K562 (cell line): Measurements from ENCODE around the gene NUP43. TPM values are rescaled to one million over a fixed set of nuclear protein-coding genes. Genes with fewer than 3 reads are reported as not detected.

Source experiments
- ARID1B ChIP-seq: fragments of 450-650 bp; IDR thresholded peaks from 2 replicates; pipeline ENCODE4 v1.6.1; 2016; ENCODE audit warnings: antibody characterized with exemption, mild to moderate bottlenecking, inconsistent platforms
- CBX3 ChIP-seq, 2 experiments: IDR thresholded peaks; 1 replicate in 1 of 2; 2 replicates in 1 of 2; pipeline ENCODE4 v1.6.1; 2012; ENCODE audit warnings: inconsistent platforms in 2 of 2, low read length in 2 of 2, borderline replicate concordance in 1 of 2, control low read depth in 1 of 2
- CHD2 ChIP-seq: IDR thresholded peaks from 2 replicates; pipeline ENCODE4 v1.6.1; 2011; ENCODE audit warnings: low read depth, low read length
- CREM ChIP-seq: IDR thresholded peaks from 2 replicates; pipeline ENCODE4 v1.6.1; 2014; ENCODE audit warnings: antibody characterized with exemption, low read depth
- E2F3 ChIP-seq: fragments of 250-450 bp; sonication (Bioruptor Pico); IDR thresholded peaks from 2 replicates; pipeline ENCODE4 v1.4.0; 2020; ENCODE audit warnings: mild to moderate bottlenecking
- KDM5B ChIP-seq: fragments of 200-600 bp; sonication (generic); IDR thresholded peaks from 2 replicates; pipeline ENCODE4 v1.6.1; 2012; ENCODE audit warnings: low read depth, mild to moderate bottlenecking, moderate library complexity, low read length, control low read depth, inconsistent platforms; ENCODE audit not compliant: insufficient replicate concordance
- MTA3 ChIP-seq: fragments of 450-650 bp; formaldehyde crosslinking; IDR thresholded peaks from 2 replicates; pipeline ENCODE4 v1.6.1; 2017; ENCODE audit warnings: mild to moderate bottlenecking, borderline replicate concordance
- NEUROD1 ChIP-seq: fragments of 150-350 bp; IDR thresholded peaks from 2 replicates; pipeline ENCODE4 v1.6.1; 2014; ENCODE audit warnings: borderline replicate concordance, low read length, low read depth; ENCODE audit not compliant: partially characterized antibody
- SIN3A ChIP-seq, 2 experiments: fragments of 150-350 bp in 1 of 2; IDR thresholded peaks; 2 replicates each; pipeline ENCODE4 v1.6.1; 2011 to 2016; ENCODE audit warnings: borderline replicate concordance in 2 of 2, low read depth in 2 of 2, low read length in 2 of 2, mild to moderate bottlenecking in 2 of 2, moderate library complexity in 2 of 2; ENCODE audit not compliant: control insufficient read depth in 1 of 2
- TBP ChIP-seq: optimal IDR thresholded peaks from 2 replicates; pipeline ENCODE3; 2011; ENCODE audit warnings: low read depth, low read length, improper control_type of control experiment
- ZNF175 ChIP-seq: fragments of 200-800 bp; sonication (Bioruptor generic); IDR thresholded peaks from 2 replicates; pipeline ENCODE4 v1.6.1; 2016; ENCODE audit warnings: low read depth, mild to moderate bottlenecking, missing genetic modification characterization, missing compliant biosample characterization
- polyA plus RNA-seq, 8 experiments: library from polyadenylated mRNA; depleted of rRNA in 4 of 8; stranded (reverse) in 5 of 8; unstranded in 3 of 8; fragments of >200 nt; fragmentation: Nextera tagmentation in 2 of 8; fragmentation: Illumina TruSeq in 1 of 8; extraction: Ambion mirVana in 2 of 8; extraction: Trizol in 1 of 8; gene quantifications; 2 replicates each; pipeline versions ENCODE4 v1.2.1 to v1.2.3, GENCODE V29; 2011 to 2014; ENCODE audit warnings: inconsistent platforms in 1 of 8, missing spikeins in 1 of 8
- total RNA-seq, 7 experiments: library from RNA; depleted of rRNA in 6 of 7; stranded (reverse); fragments of >200 nt in 6 of 7; fragmentation: Illumina TruSeq in 2 of 7; extraction: Trizol in 2 of 7; gene quantifications; 2 replicates each; pipeline versions ENCODE4 v1.2.1 to v1.2.3, GENCODE V29; 2011 to 2021; ENCODE audit warnings: low replicate concordance in 1 of 7
- TF ChIP-seq, protein P1 (sequence below): fragments of 250-450 bp; sonication (Bioruptor Pico); IDR thresholded peaks from 2 replicates; pipeline ENCODE4 v1.9.0; 2021; ENCODE audit warnings: mild to moderate bottlenecking, inconsistent platforms
- TF ChIP-seq, protein P2 (sequence below): fragments of 450-650 bp; formaldehyde crosslinking; IDR thresholded peaks from 2 replicates; pipeline ENCODE4 v1.4.0; 2022; ENCODE audit warnings: missing genetic modification characterization
- TF ChIP-seq, protein P3 (sequence below): fragments of 450-650 bp; conservative IDR thresholded peaks from 2 replicates; pipeline ENCODE4 v1.6.1; 2016; ENCODE audit warnings: missing genetic modification characterization, low read depth, mild to moderate bottlenecking, control low read depth, missing compliant biosample characterization
- TF ChIP-seq, protein P4 (sequence below): fragments of 450-650 bp; formaldehyde crosslinking; IDR thresholded peaks from 2 replicates; pipeline ENCODE4 v1.4.0; 2020; ENCODE audit warnings: mild to moderate bottlenecking, moderate library complexity
- TF ChIP-seq, protein P5 (sequence below), 2 experiments: IDR thresholded peaks; 2 replicates each; pipeline ENCODE4 v1.6.1; 2011; ENCODE audit warnings: borderline replicate concordance in 1 of 2, control low read depth in 1 of 2, low read depth in 1 of 2, low read length in 1 of 2, mild to moderate bottlenecking in 1 of 2, mixed read lengths in 1 of 2, moderate library complexity in 1 of 2; ENCODE audit not compliant: insufficient read depth in 1 of 2, insufficient read length in 1 of 2, poor library complexity in 1 of 2, severe bottlenecking in 1 of 2; ENCODE audit errors: extremely low read depth in 1 of 2

NUP43 gene
- total and polyA plus RNA-seq, 9 of the 15 experiments (the other 6 are each of a cell fraction or from before 2014, with no cell fraction given) = 28.9 to 136 (median 67.4) TPM

DNA sequence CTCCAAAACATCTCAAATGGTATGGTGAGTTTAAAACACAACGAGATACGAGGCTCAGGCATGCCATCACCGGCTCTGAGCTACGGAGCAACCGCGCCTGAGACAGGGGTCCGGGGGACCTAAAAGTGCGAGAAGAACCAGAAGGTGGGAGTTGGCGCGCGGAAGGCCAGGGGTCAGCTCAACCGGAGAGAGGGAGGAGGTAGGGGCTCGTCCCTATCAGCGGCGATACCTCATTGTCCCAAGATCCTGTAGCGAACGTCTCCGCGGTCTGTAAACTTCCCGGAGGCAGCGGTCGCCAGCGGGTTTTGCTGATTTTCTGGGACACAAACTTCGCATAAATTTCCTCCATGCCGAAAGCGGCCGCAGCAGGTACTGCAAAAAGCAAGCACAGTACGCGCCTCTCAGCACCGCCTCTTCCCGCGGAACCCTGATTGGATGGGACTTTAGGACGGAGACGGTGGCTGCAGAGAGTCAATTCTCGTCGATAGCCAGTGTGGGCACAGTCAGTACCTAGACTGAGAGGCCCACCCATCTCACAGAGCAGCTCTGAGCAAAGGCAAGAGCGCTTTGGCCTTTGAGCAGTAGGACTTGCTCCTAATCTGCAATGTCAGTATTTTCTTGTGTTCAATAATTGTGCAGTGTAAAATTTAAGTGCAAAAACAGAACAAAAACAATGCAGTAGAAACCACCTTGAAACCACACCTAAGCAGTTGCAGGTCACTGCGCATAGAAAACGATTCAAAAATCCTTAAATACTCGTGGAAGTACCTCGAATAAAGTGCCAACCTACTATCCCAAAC, at the start of gene NUP43 (continued):
- TF ChIP-seq, protein P1, sequence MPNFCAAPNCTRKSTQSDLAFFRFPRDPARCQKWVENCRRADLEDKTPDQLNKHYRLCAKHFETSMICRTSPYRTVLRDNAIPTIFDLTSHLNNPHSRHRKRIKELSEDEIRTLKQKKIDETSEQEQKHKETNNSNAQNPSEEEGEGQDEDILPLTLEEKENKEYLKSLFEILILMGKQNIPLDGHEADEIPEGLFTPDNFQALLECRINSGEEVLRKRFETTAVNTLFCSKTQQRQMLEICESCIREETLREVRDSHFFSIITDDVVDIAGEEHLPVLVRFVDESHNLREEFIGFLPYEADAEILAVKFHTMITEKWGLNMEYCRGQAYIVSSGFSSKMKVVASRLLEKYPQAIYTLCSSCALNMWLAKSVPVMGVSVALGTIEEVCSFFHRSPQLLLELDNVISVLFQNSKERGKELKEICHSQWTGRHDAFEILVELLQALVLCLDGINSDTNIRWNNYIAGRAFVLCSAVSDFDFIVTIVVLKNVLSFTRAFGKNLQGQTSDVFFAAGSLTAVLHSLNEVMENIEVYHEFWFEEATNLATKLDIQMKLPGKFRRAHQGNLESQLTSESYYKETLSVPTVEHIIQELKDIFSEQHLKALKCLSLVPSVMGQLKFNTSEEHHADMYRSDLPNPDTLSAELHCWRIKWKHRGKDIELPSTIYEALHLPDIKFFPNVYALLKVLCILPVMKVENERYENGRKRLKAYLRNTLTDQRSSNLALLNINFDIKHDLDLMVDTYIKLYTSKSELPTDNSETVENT (CRISPR knock-in tag) = peak; percentile 50; the same call in 1 of the 2 replicates
- TF ChIP-seq, protein P2, sequence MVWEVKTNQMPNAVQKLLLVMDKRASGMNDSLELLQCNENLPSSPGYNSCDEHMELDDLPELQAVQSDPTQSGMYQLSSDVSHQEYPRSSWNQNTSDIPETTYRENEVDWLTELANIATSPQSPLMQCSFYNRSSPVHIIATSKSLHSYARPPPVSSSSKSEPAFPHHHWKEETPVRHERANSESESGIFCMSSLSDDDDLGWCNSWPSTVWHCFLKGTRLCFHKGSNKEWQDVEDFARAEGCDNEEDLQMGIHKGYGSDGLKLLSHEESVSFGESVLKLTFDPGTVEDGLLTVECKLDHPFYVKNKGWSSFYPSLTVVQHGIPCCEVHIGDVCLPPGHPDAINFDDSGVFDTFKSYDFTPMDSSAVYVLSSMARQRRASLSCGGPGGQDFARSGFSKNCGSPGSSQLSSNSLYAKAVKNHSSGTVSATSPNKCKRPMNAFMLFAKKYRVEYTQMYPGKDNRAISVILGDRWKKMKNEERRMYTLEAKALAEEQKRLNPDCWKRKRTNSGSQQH (CRISPR knock-in tag) = peak; percentile 58; the same call in 1 of the 2 replicates
- TF ChIP-seq, protein P3, sequence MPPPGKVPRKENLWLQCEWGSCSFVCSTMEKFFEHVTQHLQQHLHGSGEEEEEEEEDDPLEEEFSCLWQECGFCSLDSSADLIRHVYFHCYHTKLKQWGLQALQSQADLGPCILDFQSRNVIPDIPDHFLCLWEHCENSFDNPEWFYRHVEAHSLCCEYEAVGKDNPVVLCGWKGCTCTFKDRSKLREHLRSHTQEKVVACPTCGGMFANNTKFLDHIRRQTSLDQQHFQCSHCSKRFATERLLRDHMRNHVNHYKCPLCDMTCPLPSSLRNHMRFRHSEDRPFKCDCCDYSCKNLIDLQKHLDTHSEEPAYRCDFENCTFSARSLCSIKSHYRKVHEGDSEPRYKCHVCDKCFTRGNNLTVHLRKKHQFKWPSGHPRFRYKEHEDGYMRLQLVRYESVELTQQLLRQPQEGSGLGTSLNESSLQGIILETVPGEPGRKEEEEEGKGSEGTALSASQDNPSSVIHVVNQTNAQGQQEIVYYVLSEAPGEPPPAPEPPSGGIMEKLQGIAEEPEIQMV (tag) = 0 out of 2 replicates have a peak, but pooled peaks have one; percentile 13
- peak; percentile 67; the same call in 1 of the 2 replicates for TF ChIP-seq CHD2
- TF ChIP-seq TBP = peak; percentile 58
- TF ChIP-seq E2F3 = peak; percentile 54; the same call in 1 of the 2 replicates
- TF ChIP-seq, protein P4, sequence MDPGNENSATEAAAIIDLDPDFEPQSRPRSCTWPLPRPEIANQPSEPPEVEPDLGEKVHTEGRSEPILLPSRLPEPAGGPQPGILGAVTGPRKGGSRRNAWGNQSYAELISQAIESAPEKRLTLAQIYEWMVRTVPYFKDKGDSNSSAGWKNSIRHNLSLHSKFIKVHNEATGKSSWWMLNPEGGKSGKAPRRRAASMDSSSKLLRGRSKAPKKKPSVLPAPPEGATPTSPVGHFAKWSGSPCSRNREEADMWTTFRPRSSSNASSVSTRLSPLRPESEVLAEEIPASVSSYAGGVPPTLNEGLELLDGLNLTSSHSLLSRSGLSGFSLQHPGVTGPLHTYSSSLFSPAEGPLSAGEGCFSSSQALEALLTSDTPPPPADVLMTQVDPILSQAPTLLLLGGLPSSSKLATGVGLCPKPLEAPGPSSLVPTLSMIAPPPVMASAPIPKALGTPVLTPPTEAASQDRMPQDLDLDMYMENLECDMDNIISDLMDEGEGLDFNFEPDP (CRISPR knock-in tag) = no peak
- no peak for TF ChIP-seq ZNF175 (CRISPR knock-in tag)
- TF ChIP-seq NEUROD1 = peak; percentile 90
- TF ChIP-seq ARID1B = peak; percentile 20; the same call in 1 of the 2 replicates
- TF ChIP-seq, protein P5, sequence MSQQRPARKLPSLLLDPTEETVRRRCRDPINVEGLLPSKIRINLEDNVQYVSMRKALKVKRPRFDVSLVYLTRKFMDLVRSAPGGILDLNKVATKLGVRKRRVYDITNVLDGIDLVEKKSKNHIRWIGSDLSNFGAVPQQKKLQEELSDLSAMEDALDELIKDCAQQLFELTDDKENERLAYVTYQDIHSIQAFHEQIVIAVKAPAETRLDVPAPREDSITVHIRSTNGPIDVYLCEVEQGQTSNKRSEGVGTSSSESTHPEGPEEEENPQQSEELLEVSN (IDR thresholded peaks at IDR 0.05; ENCODE audit: borderline replicate concordance in 1 of 2, extremely low read depth in 1 of 2, insufficient read depth in 1 of 2, insufficient read length in 1 of 2, low read depth in 1 of 2, low read length in 1 of 2, poor library complexity in 1 of 2, severe bottlenecking in 1 of 2) = peak; percentile 46 to 81
- TF ChIP-seq KDM5B = peak; percentile 65
- TF ChIP-seq CREM = peak; percentile 87
- TF ChIP-seq CBX3 (IDR thresholded peaks at IDR 0.05; ENCODE audit: borderline replicate concordance in 1 of 2, low read length in 2 of 2) = peak in 1 of 2 experiments; percentile 91; a peak in 1 of 3 replicates
- peak; percentile 100 for TF ChIP-seq MTA3
- TF ChIP-seq SIN3A (IDR thresholded peaks at IDR 0.05; ENCODE audit: borderline replicate concordance in 2 of 2, control insufficient read depth in 1 of 2, low read depth in 2 of 2, low read length in 2 of 2) = peak in 1 of 2 experiments; percentile 74; a peak in 1 of 4 replicates
